ENCODE results near the gene CYB561D2. TPM values are rescaled to one million over a fixed set of nuclear protein-coding genes. Genes with fewer than 3 reads are reported as not detected.

Gene CYB561D2
- total RNA-seq, 4 donors from 2014 or later, result 3.6 to 23.8 (median 11.3) TPM

GRCh38 chr3:50347187-50347813 is 3.4 kb upstream of the CYB561D2 start:
- no peaks in the 10 kb centered on the region for H3K36me3 ChIP-seq
- H3K27ac ChIP-seq, result no peak overlapping the region
- H3K4me1 ChIP-seq, result peaks cover 0 to 27% of the 10 kb centered on the region in 2 donors
- DNase-seq, result peak; percentile 72 to 78
- no peak for TF ChIP-seq POLR2A (IDR thresholded peaks at IDR 0.05)
- TF ChIP-seq CTCF (IDR thresholded peaks at IDR 0.05), result peak; percentile 41 to 52 (median 46)
- intact Hi-C loops (cut with DNase I; ENCODE audit: low total_unique reads), result loop anchor here (2.0 kb wide), 1 partner anchor 196 kb away; no protein-coding TSS in a partner anchor
- no peak overlapping the region for H3K4me3 ChIP-seq
- no peaks in the 10 kb centered on the region for H3K27me3 ChIP-seq
- H3K9me3 ChIP-seq, result no peaks in the 10 kb centered on the region

GRCh38 chr3:50350213-50350526 is 492 bp upstream of the CYB561D2 start:
- Histone ChIP-seq H3K27me3 (no peaks in the 10 kb centered on the region), H3K36me3 (no peaks in the 10 kb centered on the region), H3K4me3 (peak overlapping the region; percentile 68 to 88), H3K4me1 (peaks cover 0 to 25% of the 10 kb centered on the region in 2 donors), H3K27ac (peak overlapping the region; percentile 91 to 92), H3K9me3 (no peaks in the 10 kb centered on the region)
- intact Hi-C loops (cut with DNase I; ENCODE audit: low total_unique reads), result no loop called here
- TF ChIP-seq CTCF (IDR thresholded peaks at IDR 0.05) (no peak), POLR2A (IDR thresholded peaks at IDR 0.05) (no peak)
- no peak for DNase-seq

- Histone ChIP-seq H3K9me3 (no peaks in the 10 kb centered on the region), H3K27me3 (no peaks in the 10 kb centered on the region), H3K4me1 (peaks cover 0 to 20% of the 10 kb centered on the region in 2 donors), H3K4me3 (peak overlapping the region; percentile 68 to 88), H3K27ac (peak overlapping the region; percentile 91 to 92), H3K36me3 (no peaks in the 10 kb centered on the region)
- intact Hi-C loops (cut with DNase I; ENCODE audit: low total_unique reads), result no loop called here
- DNase-seq, result no peak
- no peak for TF ChIP-seq POLR2A (IDR thresholded peaks at IDR 0.05)
- no peak for TF ChIP-seq CTCF (IDR thresholded peaks at IDR 0.05)
Observed at GRCh38 chr3:50351323-50351697, 648 bp downstream of the CYB561D2 start.

GRCh38 chr3:50352781-50353180 is 2.1 kb downstream of the CYB561D2 start:
- Histone ChIP-seq H3K4me1 (peaks cover 10 to 33% of the 10 kb centered on the region in 2 donors), H3K27ac (no peak overlapping the region), H3K36me3 (no peaks in the 10 kb centered on the region), H3K9me3 (no peaks in the 10 kb centered on the region), H3K4me3 (no peak overlapping the region), H3K27me3 (no peaks in the 10 kb centered on the region)
- no peak for TF ChIP-seq POLR2A (IDR thresholded peaks at IDR 0.05)
- no peak for TF ChIP-seq CTCF (IDR thresholded peaks at IDR 0.05)
- DNase-seq, result no peak
- intact Hi-C loops (cut with DNase I; ENCODE audit: low total_unique reads), result no loop called here

- H3K27me3 ChIP-seq, result no peaks in the 10 kb centered on the region
Observed at GRCh38 chr3:50353245-50354004, 2.8 kb downstream of the CYB561D2 start.

More at GRCh38 chr3:50353245-50354004, 2.8 kb downstream of the CYB561D2 start:
- Histone ChIP-seq H3K4me3 (no peak overlapping the region), H3K36me3 (no peaks in the 10 kb centered on the region), H3K9me3 (no peaks in the 10 kb centered on the region), H3K4me1 (peaks cover 16 to 39% of the 10 kb centered on the region in 2 donors), H3K27ac (no peak overlapping the region)
- DNase-seq, result no peak
- intact Hi-C loops (cut with DNase I; ENCODE audit: low total_unique reads), result no loop called here
- TF ChIP-seq POLR2A (IDR thresholded peaks at IDR 0.05), result no peak
- TF ChIP-seq CTCF (IDR thresholded peaks at IDR 0.05), result no peak
